ENCODE results near the gene GLYR1. TPM values are rescaled to one million over a fixed set of nuclear protein-coding genes. Genes with fewer than 3 reads are reported as not detected.

Gene GLYR1
- total and polyA plus RNA-seq, 5 donors: 56.1 to 84.4 (median 79.3) TPM

DNA sequence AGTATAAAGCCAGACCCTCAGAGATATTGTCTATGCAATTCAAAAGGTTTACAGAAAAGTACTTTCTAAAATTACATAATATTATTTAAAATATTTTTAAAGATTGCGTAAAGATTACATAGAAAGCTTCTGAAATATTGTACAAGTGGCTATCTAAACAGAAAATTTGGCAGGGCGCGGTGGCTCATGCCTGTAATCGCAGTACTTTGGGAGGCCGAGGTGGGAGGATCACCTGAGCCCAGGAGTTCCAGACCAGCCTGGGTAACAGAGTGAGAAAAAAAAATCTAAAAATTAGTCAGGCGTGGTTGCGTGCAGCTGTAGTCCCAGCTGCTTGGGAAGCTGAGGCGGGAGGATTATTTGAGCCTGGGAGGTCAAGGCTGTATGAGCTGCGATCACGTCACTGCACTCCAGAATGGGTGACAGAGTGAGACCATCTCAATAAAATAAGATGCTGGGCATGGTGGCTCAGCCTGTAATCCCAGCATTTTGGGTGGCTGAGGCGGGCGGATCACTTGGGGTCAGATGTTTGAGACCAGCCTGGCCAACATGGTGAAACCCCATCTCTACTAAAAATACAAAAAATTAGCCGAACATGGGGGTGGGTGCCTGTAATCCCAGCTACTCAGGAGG lies 18.3 kb upstream of the GLYR1 start:
- 97% methylated on average over 13 of the region's 13 CpGs for WGBS
- Histone ChIP-seq H3K9me3 (ENCODE audit: control insufficient read depth, low read length) (no peaks in the 10 kb centered on the region), H3K4me1 (ENCODE audit: control insufficient read depth, insufficient read depth, low read length) (peaks cover 5% of the 10 kb centered on the region), H3K27me3 (ENCODE audit: control insufficient read depth, insufficient read depth) (no peaks in the 10 kb centered on the region), H3K27ac (ENCODE audit: low read length) (no peak overlapping the region), H3K4me3 (ENCODE audit: low read length) (no peak overlapping the region)
- intact Hi-C loops (cut with DNase I): no loop called here
- DNase-seq: no peak
- ATAC-seq: no peak

DNA sequence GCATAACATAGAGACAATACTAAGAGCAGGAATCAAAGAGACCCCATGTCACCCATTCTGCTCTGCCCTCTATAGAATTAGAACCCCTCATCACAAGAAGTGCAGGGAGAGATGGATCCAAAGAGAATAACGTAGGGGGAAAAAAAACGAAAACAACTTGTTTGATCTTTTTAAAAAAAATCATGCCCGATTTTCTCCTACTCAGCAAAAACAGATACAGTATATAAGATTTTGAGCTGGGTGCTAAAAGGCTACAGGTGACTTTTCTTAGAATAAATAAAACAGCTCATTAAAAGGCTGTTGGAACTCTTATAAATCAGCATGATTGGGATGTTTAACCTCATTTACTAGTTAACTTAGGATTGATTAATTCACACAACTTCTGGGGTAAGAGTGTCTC lies 17.6 kb upstream of the GLYR1 start:
- Histone ChIP-seq H3K9me3 (ENCODE audit: control insufficient read depth, low read length) (no peaks in the 10 kb centered on the region), H3K27me3 (ENCODE audit: control insufficient read depth, insufficient read depth) (no peaks in the 10 kb centered on the region), H3K4me3 (ENCODE audit: low read length) (no peak overlapping the region), H3K27ac (ENCODE audit: low read length) (no peak overlapping the region), H3K4me1 (ENCODE audit: control insufficient read depth, insufficient read depth, low read length) (peaks cover 5% of the 10 kb centered on the region)
- ATAC-seq: no peak
- DNase-seq: no peak
- intact Hi-C loops (cut with DNase I): no loop called here
- WGBS: 80% methylated on average over 3 of the region's 3 CpGs

DNA sequence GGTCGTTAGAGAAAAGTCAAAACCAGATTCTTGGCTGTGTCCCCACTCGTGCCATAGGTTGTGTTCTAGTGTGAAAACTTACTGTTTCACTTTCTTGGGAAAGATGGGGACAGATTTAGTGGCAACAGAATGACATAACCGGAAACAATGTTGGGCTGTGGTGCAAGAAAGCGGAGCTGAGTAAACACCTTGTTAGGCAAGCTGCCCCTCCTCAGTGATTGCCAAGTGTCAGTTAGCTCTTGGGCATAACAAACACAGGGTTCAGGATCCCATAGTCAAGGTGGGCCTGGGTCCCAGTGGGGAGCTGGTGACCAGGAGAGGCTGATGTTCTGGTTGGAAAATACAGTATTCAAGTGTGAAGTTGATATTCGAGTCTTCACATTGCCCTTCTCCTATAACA lies 15.6 kb upstream of the GLYR1 start:
- Histone ChIP-seq H3K4me1 (ENCODE audit: control insufficient read depth, insufficient read depth, low read length) (peaks cover 5% of the 10 kb centered on the region), H3K4me3 (ENCODE audit: low read length) (no peak overlapping the region), H3K27me3 (ENCODE audit: control insufficient read depth, insufficient read depth) (no peaks in the 10 kb centered on the region), H3K27ac (ENCODE audit: low read length) (no peak overlapping the region), H3K9me3 (ENCODE audit: control insufficient read depth, low read length) (no peaks in the 10 kb centered on the region)
- intact Hi-C loops (cut with DNase I): no loop called here
- DNase-seq (no peak), ATAC-seq (no peak)
- 80% methylated on average over 5 of the region's 5 CpGs for WGBS

DNA sequence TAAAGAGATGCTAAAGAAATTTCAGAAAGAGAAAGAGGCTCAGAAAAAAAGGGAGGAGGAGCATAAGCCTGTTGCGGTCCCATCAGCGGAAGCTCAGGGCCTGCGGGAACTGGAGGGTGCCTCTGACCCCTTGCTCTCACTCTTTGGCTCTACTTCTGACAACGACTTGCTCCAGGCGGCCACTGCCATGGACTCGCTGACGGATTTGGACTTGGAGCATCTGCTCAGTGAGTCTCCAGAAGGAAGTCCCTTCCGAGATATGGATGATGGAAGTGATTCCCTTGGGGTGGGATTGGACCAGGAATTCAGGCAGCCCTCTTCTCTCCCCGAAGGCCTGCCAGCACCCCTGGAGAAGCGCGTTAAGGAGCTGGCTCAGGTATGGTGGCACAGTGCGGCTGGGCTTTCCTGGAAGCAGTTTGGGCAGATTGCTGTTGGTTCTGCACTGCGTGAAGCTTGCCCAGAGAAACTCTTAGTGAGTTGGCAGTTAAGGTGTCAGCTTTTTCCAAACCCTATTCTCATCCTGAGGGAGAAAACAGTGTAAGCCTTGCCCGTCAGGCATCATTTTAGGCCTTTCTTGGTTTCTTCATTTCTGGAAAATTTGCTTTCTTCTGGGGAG lies 13.7 kb upstream of the GLYR1 start:
- WGBS: 76% methylated on average over 14 of the region's 14 CpGs
- peaks cover 5% of the 10 kb centered on the region for H3K4me1 ChIP-seq (ENCODE audit: control insufficient read depth, insufficient read depth, low read length)
- no peaks in the 10 kb centered on the region for H3K9me3 ChIP-seq (ENCODE audit: control insufficient read depth, low read length)
- no peak overlapping the region for H3K4me3 ChIP-seq (ENCODE audit: low read length)
- H3K27me3 ChIP-seq (ENCODE audit: control insufficient read depth, insufficient read depth): no peaks in the 10 kb centered on the region
- H3K27ac ChIP-seq (ENCODE audit: low read length): peak overlapping the region; percentile 53
- DNase-seq (no peak), ATAC-seq (no peak)
- intact Hi-C loops (cut with DNase I): no loop called here

DNA sequence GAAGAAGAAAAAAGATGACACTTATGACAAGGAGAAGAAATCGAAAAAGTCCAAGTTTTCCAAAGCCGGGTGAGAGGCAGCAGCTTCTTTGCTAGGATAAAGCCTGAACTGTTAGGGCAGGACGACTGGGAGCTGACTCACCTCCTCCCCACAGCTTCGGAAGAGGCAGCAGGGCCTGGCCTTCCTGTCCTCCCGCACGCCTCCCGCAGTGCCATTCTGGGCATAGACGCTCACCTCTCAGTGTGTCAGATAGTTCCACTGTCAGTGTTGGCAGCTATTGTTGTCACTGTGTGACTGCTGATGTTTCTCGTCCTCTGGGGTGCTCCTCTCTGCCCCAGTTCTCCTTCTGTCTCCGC lies 12.8 kb upstream of the GLYR1 start:
- peaks cover 5% of the 10 kb centered on the region for H3K4me1 ChIP-seq (ENCODE audit: control insufficient read depth, insufficient read depth, low read length)
- DNase-seq (peak in 2 of 3 donors; percentile 42 to 71), ATAC-seq (peak; percentile 88 to 92)
- intact Hi-C loops (cut with DNase I): no loop called here
- H3K4me3 ChIP-seq (ENCODE audit: low read length): no peak overlapping the region
- 65% methylated on average over 10 of the region's 10 CpGs for WGBS
- no peaks in the 10 kb centered on the region for H3K9me3 ChIP-seq (ENCODE audit: control insufficient read depth, low read length)
- no peaks in the 10 kb centered on the region for H3K27me3 ChIP-seq (ENCODE audit: control insufficient read depth, insufficient read depth)
- H3K27ac ChIP-seq (ENCODE audit: low read length): peak overlapping the region; percentile 53

DNA sequence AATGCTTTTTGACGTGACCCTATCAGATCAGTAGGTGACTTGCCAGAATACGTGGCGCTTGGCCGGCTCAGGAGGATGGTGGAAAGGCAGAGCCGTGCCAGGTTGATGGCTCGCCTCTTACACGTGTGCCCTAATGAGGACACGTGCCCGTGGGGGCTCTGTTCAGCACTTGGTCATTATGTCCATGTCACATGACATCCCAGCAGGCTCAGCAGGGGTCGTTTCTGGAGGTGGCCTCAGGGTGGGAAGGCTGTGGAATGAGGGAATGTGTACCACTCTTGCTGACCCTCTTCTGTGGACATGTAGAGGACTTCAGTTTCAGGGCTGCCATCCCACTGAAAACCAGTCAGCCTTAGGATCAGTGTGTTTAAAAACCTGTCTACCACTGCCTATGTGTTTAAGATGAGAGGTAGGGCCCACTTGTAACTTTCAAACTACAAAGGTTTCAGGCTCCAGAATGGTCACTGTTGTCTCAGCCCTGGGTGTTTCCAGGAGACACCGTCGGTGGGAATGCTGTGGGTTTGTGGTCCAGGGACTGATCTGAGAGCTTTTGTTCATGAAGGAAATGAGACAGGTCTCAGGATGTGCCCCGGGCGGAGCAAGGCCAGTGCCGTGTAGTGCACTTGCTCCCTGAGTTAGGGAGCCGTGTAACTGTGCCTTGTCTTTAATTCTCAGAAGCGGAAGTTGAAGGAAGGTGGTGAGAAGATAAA lies 12.3 kb upstream of the GLYR1 start:
- DNase-seq (no peak), ATAC-seq (peak; percentile 49 to 88)
- no peaks in the 10 kb centered on the region for H3K9me3 ChIP-seq (ENCODE audit: control insufficient read depth, low read length)
- H3K4me1 ChIP-seq (ENCODE audit: control insufficient read depth, insufficient read depth, low read length): peaks cover 5% of the 10 kb centered on the region
- intact Hi-C loops (cut with DNase I): no loop called here
- 77% methylated on average over 17 of the region's 17 CpGs for WGBS
- H3K27me3 ChIP-seq (ENCODE audit: control insufficient read depth, insufficient read depth): no peaks in the 10 kb centered on the region
- peak overlapping the region; percentile 53 for H3K27ac ChIP-seq (ENCODE audit: low read length)
- H3K4me3 ChIP-seq (ENCODE audit: low read length): no peak overlapping the region

DNA sequence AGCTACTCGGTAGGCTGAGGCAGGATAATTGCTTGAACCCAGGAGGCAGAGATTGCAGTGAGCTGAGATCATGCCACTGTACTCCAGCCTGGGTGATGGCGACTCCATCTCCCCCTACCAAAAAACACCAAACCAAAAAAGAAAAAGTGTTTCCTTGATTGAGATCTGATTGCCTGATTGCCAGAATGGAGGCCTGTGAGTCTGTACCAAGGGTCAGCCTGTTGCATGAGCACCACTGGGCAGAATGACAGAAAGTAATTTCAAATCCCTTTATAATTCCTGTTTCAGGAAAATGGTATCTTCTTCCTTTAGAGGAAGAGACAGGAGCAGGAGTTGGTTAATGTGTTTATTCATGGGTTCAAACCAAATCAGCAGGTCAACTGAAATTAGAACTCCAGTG lies 8.7 kb upstream of the GLYR1 start:
- DNase-seq (no peak), ATAC-seq (no peak)
- peaks cover 6% of the 10 kb centered on the region for H3K4me1 ChIP-seq (ENCODE audit: control insufficient read depth, insufficient read depth, low read length)
- intact Hi-C loops (cut with DNase I): no loop called here
- H3K9me3 ChIP-seq (ENCODE audit: control insufficient read depth, low read length): no peaks in the 10 kb centered on the region
- H3K27ac ChIP-seq (ENCODE audit: low read length): no peak overlapping the region
- H3K4me3 ChIP-seq (ENCODE audit: low read length): no peak overlapping the region
- no peaks in the 10 kb centered on the region for H3K27me3 ChIP-seq (ENCODE audit: control insufficient read depth, insufficient read depth)
- 94% methylated on average over 2 of the region's 2 CpGs for WGBS

DNA sequence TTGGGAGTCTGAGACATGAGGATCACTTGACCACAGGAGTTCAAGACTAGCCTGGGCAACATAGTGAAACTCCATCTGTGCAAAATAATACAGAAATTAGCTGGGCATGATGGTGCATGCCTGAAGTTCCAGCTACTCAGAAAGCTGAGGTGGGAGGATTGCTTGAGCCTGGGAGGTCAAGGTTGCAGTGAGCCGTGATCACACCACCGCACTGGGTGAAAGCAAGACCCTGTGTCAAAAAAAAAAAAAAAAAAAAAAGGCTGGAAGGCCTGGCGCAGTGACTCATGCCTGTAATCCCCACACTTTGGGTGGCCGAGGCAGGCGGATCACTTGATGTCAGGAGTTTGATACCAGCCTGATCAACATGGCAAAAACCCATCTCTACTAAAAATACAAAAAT lies 8.3 kb upstream of the GLYR1 start:
- intact Hi-C loops (cut with DNase I): no loop called here
- Histone ChIP-seq H3K27me3 (ENCODE audit: control insufficient read depth, insufficient read depth) (no peaks in the 10 kb centered on the region), H3K4me3 (ENCODE audit: low read length) (no peak overlapping the region), H3K4me1 (ENCODE audit: control insufficient read depth, insufficient read depth, low read length) (peaks cover 4% of the 10 kb centered on the region), H3K9me3 (ENCODE audit: control insufficient read depth, low read length) (no peaks in the 10 kb centered on the region), H3K27ac (ENCODE audit: low read length) (no peak overlapping the region)
- DNase-seq: no peak
- ATAC-seq: no peak
- WGBS: 99% methylated on average over 5 of the region's 5 CpGs

DNA sequence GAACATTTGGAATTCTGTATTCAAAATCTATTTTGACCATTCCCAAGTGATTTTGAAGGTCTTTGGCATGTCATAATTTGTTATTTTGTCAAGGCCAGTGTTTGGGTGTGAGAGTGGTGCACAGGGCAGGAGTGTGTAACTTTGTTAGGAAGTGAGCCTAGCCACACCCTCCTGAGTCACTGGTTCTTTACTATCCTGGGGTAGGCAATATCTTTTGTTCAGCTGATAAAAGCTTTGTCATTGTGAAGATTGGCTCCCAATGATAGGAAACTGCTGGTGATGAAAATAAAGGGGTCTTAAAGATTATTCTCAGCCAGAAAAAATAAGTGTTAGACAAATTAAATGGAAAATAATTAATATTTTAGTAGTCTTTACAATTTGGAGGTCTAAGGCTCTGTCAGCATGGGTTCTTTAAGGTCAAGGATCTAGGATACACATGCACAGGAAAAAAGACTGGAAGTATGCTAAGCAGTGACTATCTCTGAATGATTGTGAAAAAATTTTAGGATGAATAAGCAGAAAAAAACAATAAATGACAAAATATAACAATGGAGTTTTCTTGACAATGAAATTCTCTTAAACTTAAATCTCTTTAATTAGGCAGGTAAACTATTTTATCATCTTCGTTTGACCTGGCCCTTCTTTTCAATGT lies 5.3 kb upstream of the GLYR1 start:
- H3K9me3 ChIP-seq (ENCODE audit: control insufficient read depth, low read length): no peaks in the 10 kb centered on the region
- DNase-seq (peak in 1 of 3 donors; percentile 31), ATAC-seq (peak; percentile 45 to 81)
- intact Hi-C loops (cut with DNase I): no loop called here
- H3K4me1 ChIP-seq (ENCODE audit: control insufficient read depth, insufficient read depth, low read length): peaks cover 6% of the 10 kb centered on the region
- no peaks in the 10 kb centered on the region for H3K27me3 ChIP-seq (ENCODE audit: control insufficient read depth, insufficient read depth)
- WGBS: 56% methylated on average over 1 of the region's 1 CpG
- H3K27ac ChIP-seq (ENCODE audit: low read length): peak overlapping the region; percentile 77
- H3K4me3 ChIP-seq (ENCODE audit: low read length): no peak overlapping the region

DNA sequence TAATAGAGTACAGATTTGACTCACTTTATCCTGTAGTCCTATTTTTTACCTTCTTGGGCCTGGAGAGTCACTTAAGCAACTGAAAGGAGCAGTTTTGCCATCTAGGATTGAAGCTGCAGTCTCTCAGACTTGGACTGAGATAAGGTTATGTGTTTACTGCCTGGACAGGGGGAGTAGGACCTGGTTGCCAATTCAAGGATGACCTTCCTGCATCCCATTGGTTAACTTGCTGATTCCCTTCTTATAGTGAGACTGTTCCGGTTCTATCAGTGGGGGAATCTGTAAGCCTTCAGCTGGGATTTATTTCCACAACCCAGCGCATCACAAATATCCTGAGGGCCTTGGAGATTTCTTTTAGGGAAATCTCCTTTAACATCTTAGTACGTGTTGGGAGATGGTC lies 3.1 kb upstream of the GLYR1 start:
- H3K27ac ChIP-seq (ENCODE audit: low read length): peak overlapping the region; percentile 8
- intact Hi-C loops (cut with DNase I): no loop called here

More for the DNA sequence above, 3.1 kb upstream of the GLYR1 start:
- peaks cover 6% of the 10 kb centered on the region for H3K4me1 ChIP-seq (ENCODE audit: control insufficient read depth, insufficient read depth, low read length)
- DNase-seq (no peak), ATAC-seq (no peak)
- 58% methylated on average over 3 of the region's 3 CpGs for WGBS
- peak overlapping the region; percentile 18 for H3K4me3 ChIP-seq (ENCODE audit: low read length)
- H3K27me3 ChIP-seq (ENCODE audit: control insufficient read depth, insufficient read depth): no peaks in the 10 kb centered on the region
- H3K9me3 ChIP-seq (ENCODE audit: control insufficient read depth, low read length): no peaks in the 10 kb centered on the region

Data from right cardiac atrium (tissue), 5 donors.